22Rv1 (cell line): ENCODE data around the gene JRKL.

Experiments used
- CTCF ChIP-seq: fragments of 450-650 bp; IDR thresholded peaks from 2 replicates; pipeline ENCODE4 v1.5.1; 2017; ENCODE audit warnings: mild to moderate bottlenecking
- ZFX ChIP-seq: fragments of 450-650 bp; IDR thresholded peaks from 2 replicates; pipeline ENCODE4 v1.6.1; 2017; ENCODE audit warnings: antibody characterized with exemption, borderline replicate concordance

GRCh38 chr11:96340555-96340885 lies 49.3 kb upstream of the JRKL start:
- no peak for TF ChIP-seq CTCF
- no peak for TF ChIP-seq ZFX
